Pancreas (tissue), 10 donors: Measurements from ENCODE around the gene ARVCF. TPM values are rescaled to one million over a fixed set of nuclear protein-coding genes. Genes with fewer than 3 reads are reported as not detected.

Experiments
- ATAC-seq, 4 donors: fragments of 200-7000 bp; cut with Tn5 transposase; one replicate each; pipeline versions ENCODE4 v1.8.0 to v1.9.1; 2020; ENCODE audit warnings: mild to moderate bottlenecking in 4 of 4, moderate library complexity in 4 of 4
- DNase-seq, 6 donors: peaks; one replicate each; pipeline ENCODE4 v3.0.0-alpha.2; 2020
- FAIRE-seq: peaks from 2 replicates; lab custom pipeline; 2012; peaks lifted over from hg19 to GRCh38; lab: Jason Lieb, UNC
- H3K27ac ChIP-seq, 4 donors: fragments of 200-600 bp; sonication (generic); 1 replicate in 3 of 4; 2 replicates in 1 of 4; pipeline versions ENCODE4 v1.5.0 to v1.8.0; 2020
- H3K27me3 ChIP-seq, 4 donors: fragments of 200-600 bp; one replicate each; pipeline ENCODE4 v1.8.0; 2021
- H3K36me3 ChIP-seq, 3 donors: fragments of 200-600 bp; sonication (generic) in 1 of 3; one replicate each; pipeline versions ENCODE4 v1.5.0 to v1.8.0; 2020 to 2021
- H3K4me1 ChIP-seq, 3 donors: fragments of 200-600 bp; one replicate each; pipeline ENCODE4 v1.8.0; 2021
- H3K4me3 ChIP-seq, 4 donors: fragments of 200-600 bp; sonication (generic) in 2 of 4; one replicate each; pipeline versions ENCODE4 v1.5.0 to v1.8.0; 2020 to 2021
- H3K9me3 ChIP-seq, 4 donors: fragments of 200-600 bp; one replicate each; pipeline ENCODE4 v1.8.0; 2021
- CTCF ChIP-seq, 4 donors: fragments of 200-600 bp; sonication (generic) in 3 of 4; IDR thresholded peaks; one replicate each; pipeline versions ENCODE4 v1.5.0 to v1.8.0; 2021; ENCODE audit warnings: antibody characterized with exemption in 4 of 4
- WGBS, 2 donors: extraction: QIAGEN DNeasy Blood & Tissue Kit; methylation state at CpG; one replicate each; pipeline ENCODE4 v1.1.7; 2013; 5-methylcytosine and 5-hydroxymethylcytosine counted together
- intact Hi-C, 3 donors: fragments of 100-400 bp; cut with DNase I; formaldehyde crosslinking; loops; one replicate each; pipeline versions ENCODE4 v1.11.1 to v1.14.2; 2022
- polyA plus RNA-seq, 2 donors: library from polyadenylated mRNA; stranded (reverse); fragments of 200-250 nt; gene quantifications; one replicate each; pipeline ENCODE4 v1.2.3, GENCODE V29; 2013
- total RNA-seq, 6 donors: library from RNA; stranded (reverse); fragmentation: NEBNext Ultra II Directional in 4 of 6; extraction: Animal tissue kit (Norgen Biotek cat#: 25700) in 4 of 6; gene quantifications; one replicate each; pipeline versions ENCODE4 v1.2.1 to v1.2.4, GENCODE V29; 2021 to 2023
- donor health status: healthy with polysubstance abuse.
- donor health status: DM: no; HTN: no; CAD: no; lungs with moderate emphysema.
- donor health status: DM: no; HTN: no; CAD: no.
- donor health status: control.
- donor health status: control.
- donor health status: Bipolar disorder and iron deficiency.
- donor health status: DM: yes; HTN: yes; CAD: no.
- donor health status: DM: no; HTN: no; CAD: no.
- donor health status: DM: no; HTN: no; CAD: no.
- donor health status: DM: yes; HTN: yes; CAD: no.

Gene ARVCF
- total and polyA plus RNA-seq, 8 donors, result 5.0 to 57.8 (median 13.0) TPM

- WGBS, 2 donors, result 76 to 87% methylated on average over 13 of the region's 13 CpGs
- no peaks in the 10 kb centered on the region for H3K36me3 ChIP-seq
- no peaks in the 10 kb centered on the region for H3K4me1 ChIP-seq
- DNase-seq, result no peak
- FAIRE-seq, result no peak
- ATAC-seq, result peak in 1 of 4 donors; percentile 3
- intact Hi-C loops, result loop anchor here in 2 of 3 donors (10.0 kb wide), 3 partner anchors 50 to 310 kb away; partner anchors contain the start of gene TANGO2 (in 1 of the 2)
- no peak overlapping the region for H3K27ac ChIP-seq
- no peaks in the 10 kb centered on the region for H3K27me3 ChIP-seq
- TF ChIP-seq CTCF (IDR thresholded peaks at IDR 0.05), result no peak
- H3K9me3 ChIP-seq, result no peaks in the 10 kb centered on the region
- no peak overlapping the region for H3K4me3 ChIP-seq
Observed at GRCh38 chr22:19974935-19975706, 41.5 kb downstream of the ARVCF start.

- FAIRE-seq (no peak), ATAC-seq (peak in 3 of 4 donors; percentile 32 to 51 (median 48)), DNase-seq (peak in 1 of 6 donors; percentile 46)
- no peak for TF ChIP-seq CTCF (IDR thresholded peaks at IDR 0.05)
- Histone ChIP-seq H3K9me3 (no peaks in the 10 kb centered on the region), H3K27ac (no peak overlapping the region), H3K27me3 (no peaks in the 10 kb centered on the region), H3K36me3 (no peaks in the 10 kb centered on the region), H3K4me1 (no peaks in the 10 kb centered on the region), H3K4me3 (no peak overlapping the region)
- intact Hi-C loops, result loop anchor here in 2 of 3 donors (10.0 kb wide), 3 partner anchors 50 to 310 kb away; partner anchors contain the start of gene TANGO2 (in 1 of the 2)
- WGBS, 2 donors, result 81 to 86% methylated on average over 11 of the region's 11 CpGs
Observed at GRCh38 chr22:19974268-19974861, 42.3 kb downstream of the ARVCF start.

GRCh38 chr22:19973551-19974267 is 42.9 kb downstream of the ARVCF start:
- no peak overlapping the region for H3K27ac ChIP-seq
- TF ChIP-seq CTCF (IDR thresholded peaks at IDR 0.05), result no peak
- ATAC-seq, result no peak
- intact Hi-C loops, result loop anchor here in 2 of 3 donors (10.0 kb wide), 3 partner anchors 51 to 311 kb away; partner anchors contain the start of gene TANGO2 (in 1 of the 2)
- DNase-seq, result no peak
- H3K9me3 ChIP-seq, result no peaks in the 10 kb centered on the region
- FAIRE-seq, result no peak
- H3K27me3 ChIP-seq, result no peaks in the 10 kb centered on the region
- WGBS, 2 donors, result 95 to 96% methylated on average over 46 of the region's 46 CpGs
- H3K4me3 ChIP-seq, result no peak overlapping the region
- H3K36me3 ChIP-seq, result no peaks in the 10 kb centered on the region
- no peaks in the 10 kb centered on the region for H3K4me1 ChIP-seq

- TF ChIP-seq CTCF (IDR thresholded peaks at IDR 0.05), result no peak
- DNase-seq, result peak in 1 of 6 donors; percentile 45
- Histone ChIP-seq H3K4me3 (no peak overlapping the region), H3K36me3 (no peaks in the 10 kb centered on the region), H3K9me3 (no peaks in the 10 kb centered on the region), H3K27me3 (no peaks in the 10 kb centered on the region), H3K4me1 (no peaks in the 10 kb centered on the region), H3K27ac (no peak overlapping the region)
- FAIRE-seq, result no peak
- 89 to 91% methylated on average over 48 to 50 of the region's 50 CpGs for WGBS, 2 donors
- ATAC-seq, result no peak
- intact Hi-C loops, result loop anchor here in 2 of 3 donors (10.0 kb wide), 3 partner anchors 52 to 312 kb away; partner anchors contain the start of gene TANGO2 (in 1 of the 2)
Observed at GRCh38 chr22:19972652-19973550, 43.7 kb downstream of the ARVCF start.
